K562 (cell line): Measurements from ENCODE around the gene NUCKS1. TPM values are rescaled to one million over a fixed set of nuclear protein-coding genes. Genes with fewer than 3 reads are reported as not detected.

Source experiments
- ARID1B ChIP-seq: fragments of 450-650 bp; IDR thresholded peaks from 2 replicates; pipeline ENCODE4 v1.6.1; 2016; ENCODE audit warnings: antibody characterized with exemption, mild to moderate bottlenecking, inconsistent platforms
- EWSR1 ChIP-seq: fragments of 450-650 bp; IDR thresholded peaks from 2 replicates; pipeline ENCODE4 v1.6.1; 2018; ENCODE audit warnings: borderline replicate concordance, mild to moderate bottlenecking, low read depth, moderate library complexity; ENCODE audit not compliant: partially characterized antibody
- JUNB ChIP-seq: fragments of 450-650 bp; formaldehyde crosslinking; conservative IDR thresholded peaks from 2 replicates; pipeline ENCODE4 v1.4.0; 2020; ENCODE audit warnings: mild to moderate bottlenecking
- NR3C1 ChIP-seq: sonication (generic); formaldehyde crosslinking; IDR thresholded peaks from 2 replicates; pipeline ENCODE4 v1.8.1; 2022; ENCODE audit warnings: missing genetic modification reagents
- OTX1 ChIP-seq: fragments of 450-650 bp; formaldehyde crosslinking; IDR thresholded peaks from 2 replicates; pipeline ENCODE4 v1.4.0; 2022; ENCODE audit warnings: mild to moderate bottlenecking
- POLR2AphosphoS2 ChIP-seq: IDR thresholded peaks from 2 replicates; pipeline ENCODE4 v1.6.1; 2012; ENCODE audit warnings: low read length, improper control_type of control experiment
- RAD51 ChIP-seq: fragments of 450-650 bp; IDR thresholded peaks from 2 replicates; pipeline ENCODE4 v1.7.1; 2016; ENCODE audit warnings: low read depth, mild to moderate bottlenecking, borderline replicate concordance
- SPI1 ChIP-seq: IDR thresholded peaks from 2 replicates; pipeline ENCODE4 v1.6.1; 2011; ENCODE audit warnings: low read depth, low read length, control low read depth, borderline replicate concordance
- TARDBP ChIP-seq: fragments of 450-650 bp; IDR thresholded peaks from 2 replicates; pipeline ENCODE4 v1.6.1; 2016
- TEAD4 ChIP-seq, 2 experiments: sonication (generic) in 1 of 2; formaldehyde crosslinking in 1 of 2; IDR thresholded peaks; 2 replicates each; pipeline versions ENCODE4 v1.6.1 to v1.8.0; 2012 to 2022; ENCODE audit warnings: borderline replicate concordance in 1 of 2, inconsistent platforms in 1 of 2, low read length in 1 of 2, mild to moderate bottlenecking in 1 of 2, missing genetic modification reagents in 1 of 2
- ZC3H4 ChIP-seq: sonication (generic); formaldehyde crosslinking; IDR thresholded peaks from 2 replicates; pipeline ENCODE4 v1.9.0; 2021; ENCODE audit warnings: missing genetic modification reagents, borderline replicate concordance
- ZNF41 ChIP-seq: fragments of 250-450 bp; sonication (Bioruptor Pico); conservative IDR thresholded peaks from 2 replicates; pipeline ENCODE4 v1.4.0; 2020; ENCODE audit warnings: mild to moderate bottlenecking
- ZNF561 ChIP-seq: fragments of 450-650 bp; formaldehyde crosslinking; conservative IDR thresholded peaks from 2 replicates; pipeline ENCODE4 v1.4.0; 2020; ENCODE audit warnings: mild to moderate bottlenecking, moderate library complexity
- polyA plus RNA-seq, 8 experiments: library from polyadenylated mRNA; depleted of rRNA in 4 of 8; stranded (reverse) in 5 of 8; unstranded in 3 of 8; fragments of >200 nt; fragmentation: Nextera tagmentation in 2 of 8; fragmentation: Illumina TruSeq in 1 of 8; extraction: Ambion mirVana in 2 of 8; extraction: Trizol in 1 of 8; gene quantifications; 2 replicates each; pipeline versions ENCODE4 v1.2.1 to v1.2.3, GENCODE V29; 2011 to 2014; ENCODE audit warnings: inconsistent platforms in 1 of 8, missing spikeins in 1 of 8
- total RNA-seq, 7 experiments: library from RNA; depleted of rRNA in 6 of 7; stranded (reverse); fragments of >200 nt in 6 of 7; fragmentation: Illumina TruSeq in 2 of 7; extraction: Trizol in 2 of 7; gene quantifications; 2 replicates each; pipeline versions ENCODE4 v1.2.1 to v1.2.3, GENCODE V29; 2011 to 2021; ENCODE audit warnings: low replicate concordance in 1 of 7
- TF ChIP-seq, protein P1 (sequence below), 2 experiments: IDR thresholded peaks; 2 replicates each; pipeline ENCODE4 v1.6.1; 2012; ENCODE audit warnings: improper control_type of control experiment in 2 of 2, low read depth in 2 of 2, low read length in 2 of 2, borderline replicate concordance in 1 of 2
- TF ChIP-seq, protein P2 (sequence below): fragments of 450-650 bp; formaldehyde crosslinking; IDR thresholded peaks from 2 replicates; pipeline ENCODE4 v1.4.0; 2020; ENCODE audit warnings: mild to moderate bottlenecking, moderate library complexity
- TF ChIP-seq, protein P3 (sequence below): sonication (generic); formaldehyde crosslinking; IDR thresholded peaks from 2 replicates; pipeline ENCODE4 v1.8.0; 2022; ENCODE audit warnings: mild to moderate bottlenecking, missing genetic modification reagents, borderline replicate concordance
- TF ChIP-seq, protein P4 (sequence below): fragments of 450-650 bp; IDR thresholded peaks from 2 replicates; pipeline ENCODE4 v1.6.1; 2016; ENCODE audit warnings: antibody characterized with exemption
- TF ChIP-seq, protein P5 (sequence below): fragments of 450-650 bp; formaldehyde crosslinking; conservative IDR thresholded peaks from 2 replicates; pipeline ENCODE4 v1.4.0; 2022; ENCODE audit warnings: mild to moderate bottlenecking, missing genetic modification characterization

The NUCKS1 gene
- total and polyA plus RNA-seq, 9 of the 15 experiments (the other 6 are each of a cell fraction or from before 2014, with no cell fraction given), result 66.7 to 244 (median 149) TPM

DNA sequence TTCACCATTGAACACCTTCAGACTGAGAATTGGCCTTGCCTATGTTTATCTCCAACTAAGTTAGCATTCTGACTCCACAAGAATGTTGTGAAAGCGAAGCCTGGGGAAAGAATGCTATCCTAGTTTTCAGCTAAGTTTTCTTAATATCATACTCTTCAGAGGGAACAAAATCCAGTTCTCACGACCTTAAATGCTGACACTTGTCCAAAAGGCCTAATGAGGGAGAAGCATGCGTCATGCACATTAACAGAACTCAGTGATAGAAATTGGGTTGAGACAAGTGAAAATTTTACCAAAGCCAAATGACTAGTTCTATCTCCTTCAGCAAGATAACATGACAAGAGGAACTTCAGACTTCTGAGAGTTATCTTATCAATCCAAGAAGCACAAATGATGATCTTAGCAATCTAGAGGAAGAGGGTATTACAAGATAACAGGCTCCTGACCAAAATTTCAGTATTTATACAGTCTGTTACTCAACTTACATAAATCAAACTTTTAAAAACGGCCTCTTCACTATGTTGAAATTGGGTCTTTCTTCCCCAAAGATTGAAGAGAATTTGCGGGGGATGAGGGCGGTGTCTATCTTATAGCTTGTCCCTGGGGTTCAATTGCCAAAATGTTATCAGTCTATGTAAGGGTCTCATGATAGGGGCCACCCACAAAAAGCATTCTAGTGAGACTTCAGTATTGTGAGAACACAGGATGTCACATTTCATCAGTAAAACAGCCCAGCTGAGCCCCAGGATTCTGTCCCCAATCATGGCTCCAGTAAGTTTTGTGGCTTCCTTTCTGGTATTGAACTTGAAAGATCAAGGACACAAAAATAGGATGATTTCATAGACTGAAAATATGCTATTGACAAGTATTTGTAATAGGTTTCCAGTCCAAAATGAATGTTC lies 43.1 kb downstream of the NUCKS1 start (continued):
- TF ChIP-seq, protein P1, sequence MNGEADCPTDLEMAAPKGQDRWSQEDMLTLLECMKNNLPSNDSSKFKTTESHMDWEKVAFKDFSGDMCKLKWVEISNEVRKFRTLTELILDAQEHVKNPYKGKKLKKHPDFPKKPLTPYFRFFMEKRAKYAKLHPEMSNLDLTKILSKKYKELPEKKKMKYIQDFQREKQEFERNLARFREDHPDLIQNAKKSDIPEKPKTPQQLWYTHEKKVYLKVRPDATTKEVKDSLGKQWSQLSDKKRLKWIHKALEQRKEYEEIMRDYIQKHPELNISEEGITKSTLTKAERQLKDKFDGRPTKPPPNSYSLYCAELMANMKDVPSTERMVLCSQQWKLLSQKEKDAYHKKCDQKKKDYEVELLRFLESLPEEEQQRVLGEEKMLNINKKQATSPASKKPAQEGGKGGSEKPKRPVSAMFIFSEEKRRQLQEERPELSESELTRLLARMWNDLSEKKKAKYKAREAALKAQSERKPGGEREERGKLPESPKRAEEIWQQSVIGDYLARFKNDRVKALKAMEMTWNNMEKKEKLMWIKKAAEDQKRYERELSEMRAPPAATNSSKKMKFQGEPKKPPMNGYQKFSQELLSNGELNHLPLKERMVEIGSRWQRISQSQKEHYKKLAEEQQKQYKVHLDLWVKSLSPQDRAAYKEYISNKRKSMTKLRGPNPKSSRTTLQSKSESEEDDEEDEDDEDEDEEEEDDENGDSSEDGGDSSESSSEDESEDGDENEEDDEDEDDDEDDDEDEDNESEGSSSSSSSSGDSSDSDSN (IDR thresholded peaks at IDR 0.05; ENCODE audit: borderline replicate concordance in 1 of 2, low read depth in 2 of 2, low read length in 2 of 2), result no peak
- TF ChIP-seq SPI1, result no peak
- TF ChIP-seq, protein P2, sequence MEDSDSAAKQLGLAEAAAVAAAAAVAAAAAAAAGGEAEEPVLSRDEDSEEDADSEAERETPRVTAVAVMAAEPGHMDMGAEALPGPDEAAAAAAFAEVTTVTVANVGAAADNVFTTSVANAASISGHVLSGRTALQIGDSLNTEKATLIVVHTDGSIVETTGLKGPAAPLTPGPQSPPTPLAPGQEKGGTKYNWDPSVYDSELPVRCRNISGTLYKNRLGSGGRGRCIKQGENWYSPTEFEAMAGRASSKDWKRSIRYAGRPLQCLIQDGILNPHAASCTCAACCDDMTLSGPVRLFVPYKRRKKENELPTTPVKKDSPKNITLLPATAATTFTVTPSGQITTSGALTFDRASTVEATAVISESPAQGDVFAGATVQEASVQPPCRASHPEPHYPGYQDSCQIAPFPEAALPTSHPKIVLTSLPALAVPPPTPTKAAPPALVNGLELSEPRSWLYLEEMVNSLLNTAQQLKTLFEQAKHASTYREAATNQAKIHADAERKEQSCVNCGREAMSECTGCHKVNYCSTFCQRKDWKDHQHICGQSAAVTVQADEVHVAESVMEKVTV, result 0 out of 2 replicates have a peak, but pooled peaks have one; percentile 5
- TF ChIP-seq RAD51, result no peak
- no peak for TF ChIP-seq JUNB (CRISPR knock-in tag)
- TF ChIP-seq EWSR1, result no peak
- TF ChIP-seq, protein P3, sequence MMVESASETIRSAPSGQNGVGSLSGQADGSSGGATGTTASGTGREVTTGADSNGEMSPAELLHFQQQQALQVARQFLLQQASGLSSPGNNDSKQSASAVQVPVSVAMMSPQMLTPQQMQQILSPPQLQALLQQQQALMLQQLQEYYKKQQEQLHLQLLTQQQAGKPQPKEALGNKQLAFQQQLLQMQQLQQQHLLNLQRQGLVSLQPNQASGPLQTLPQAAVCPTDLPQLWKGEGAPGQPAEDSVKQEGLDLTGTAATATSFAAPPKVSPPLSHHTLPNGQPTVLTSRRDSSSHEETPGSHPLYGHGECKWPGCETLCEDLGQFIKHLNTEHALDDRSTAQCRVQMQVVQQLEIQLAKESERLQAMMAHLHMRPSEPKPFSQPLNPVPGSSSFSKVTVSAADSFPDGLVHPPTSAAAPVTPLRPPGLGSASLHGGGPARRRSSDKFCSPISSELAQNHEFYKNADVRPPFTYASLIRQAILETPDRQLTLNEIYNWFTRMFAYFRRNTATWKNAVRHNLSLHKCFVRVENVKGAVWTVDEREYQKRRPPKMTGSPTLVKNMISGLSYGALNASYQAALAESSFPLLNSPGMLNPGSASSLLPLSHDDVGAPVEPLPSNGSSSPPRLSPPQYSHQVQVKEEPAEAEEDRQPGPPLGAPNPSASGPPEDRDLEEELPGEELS (CRISPR knock-in tag), result no peak
- TF ChIP-seq ZNF41 (CRISPR knock-in tag), result no peak
- TF ChIP-seq POLR2AphosphoS2, result no peak
- TF ChIP-seq, protein P4, sequence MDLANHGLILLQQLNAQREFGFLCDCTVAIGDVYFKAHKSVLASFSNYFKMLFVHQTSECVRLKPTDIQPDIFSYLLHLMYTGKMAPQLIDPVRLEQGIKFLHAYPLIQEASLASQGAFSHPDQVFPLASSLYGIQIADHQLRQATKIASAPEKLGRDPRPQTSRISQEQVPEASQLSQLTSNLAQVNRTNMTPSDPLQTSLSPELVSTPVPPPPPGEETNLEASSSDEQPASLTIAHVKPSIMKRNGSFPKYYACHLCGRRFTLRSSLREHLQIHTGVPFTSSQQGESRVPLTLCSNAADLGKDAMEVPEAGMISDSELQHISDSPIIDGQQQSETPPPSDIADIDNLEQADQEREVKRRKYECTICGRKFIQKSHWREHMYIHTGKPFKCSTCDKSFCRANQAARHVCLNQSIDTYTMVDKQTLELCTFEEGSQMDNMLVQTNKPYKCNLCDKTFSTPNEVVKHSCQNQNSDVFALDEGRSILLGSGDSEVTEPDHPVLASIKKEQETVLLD, result no peak
- TF ChIP-seq TEAD4 (IDR thresholded peaks at IDR 0.05; ENCODE audit: low read length), result peak; percentile 84; the same call in 1 of the 2 replicates
- no peak for TF ChIP-seq TEAD4 (CRISPR knock-in tag; IDR thresholded peaks at IDR 0.05; ENCODE audit: borderline replicate concordance)
- peak; percentile 89 for TF ChIP-seq ARID1B
- no peak for TF ChIP-seq ZNF561 (CRISPR knock-in tag)
- no peak for TF ChIP-seq OTX1 (CRISPR knock-in tag)
- TF ChIP-seq, protein P5, sequence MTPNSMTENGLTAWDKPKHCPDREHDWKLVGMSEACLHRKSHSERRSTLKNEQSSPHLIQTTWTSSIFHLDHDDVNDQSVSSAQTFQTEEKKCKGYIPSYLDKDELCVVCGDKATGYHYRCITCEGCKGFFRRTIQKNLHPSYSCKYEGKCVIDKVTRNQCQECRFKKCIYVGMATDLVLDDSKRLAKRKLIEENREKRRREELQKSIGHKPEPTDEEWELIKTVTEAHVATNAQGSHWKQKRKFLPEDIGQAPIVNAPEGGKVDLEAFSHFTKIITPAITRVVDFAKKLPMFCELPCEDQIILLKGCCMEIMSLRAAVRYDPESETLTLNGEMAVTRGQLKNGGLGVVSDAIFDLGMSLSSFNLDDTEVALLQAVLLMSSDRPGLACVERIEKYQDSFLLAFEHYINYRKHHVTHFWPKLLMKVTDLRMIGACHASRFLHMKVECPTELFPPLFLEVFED (CRISPR knock-in tag), result no peak
- TF ChIP-seq NR3C1, result no peak
- no peak for TF ChIP-seq ZC3H4
- no peak for TF ChIP-seq TARDBP
